H9 (cell line): ENCODE data around the gene MYOM3. TPM values are rescaled to one million over a fixed set of nuclear protein-coding genes. Genes with fewer than 3 reads are reported as not detected.
A peak's percentile ranks its signal among the peaks of the same experiment; 100 is the strongest.

Experiments used
- DNase-seq: peaks from one replicate; pipeline ENCODE4 v3.0.0-alpha.2; 2017
- H2AFZ ChIP-seq: one replicate; pipeline ENCODE4 v1.6.1; 2013; ENCODE audit warnings: mild to moderate bottlenecking, low read length, control low read depth, moderate library complexity
- H2AK5ac ChIP-seq: 2 replicates; pipeline ENCODE4 v1.6.1; 2013; ENCODE audit warnings: low read length, control low read depth, mixed read lengths; ENCODE audit not compliant: insufficient read length
- H2BK120ac ChIP-seq: one replicate; pipeline ENCODE4 v1.6.1; 2013; ENCODE audit warnings: low read depth, mild to moderate bottlenecking, low read length, control low read depth, inconsistent platforms; ENCODE audit not compliant: poor library complexity, severe bottlenecking
- H2BK12ac ChIP-seq: 2 replicates; pipeline ENCODE4 v1.6.1; 2013; ENCODE audit warnings: low read length, control low read depth, mixed read lengths, low read depth; ENCODE audit not compliant: insufficient read length
- H2BK15ac ChIP-seq: 2 replicates; pipeline ENCODE4 v1.6.1; 2013; ENCODE audit warnings: low read depth, low read length, control low read depth
- H2BK20ac ChIP-seq: one replicate; pipeline ENCODE4 v1.6.1; 2013; ENCODE audit warnings: low read depth, mild to moderate bottlenecking, low read length, control low read depth, inconsistent platforms; ENCODE audit not compliant: poor library complexity, severe bottlenecking
- H2BK5ac ChIP-seq: 2 replicates; pipeline ENCODE4 v1.6.1; 2013; ENCODE audit warnings: low read length, control low read depth, mixed read lengths; ENCODE audit not compliant: insufficient read length
- H3K14ac ChIP-seq: 2 replicates; pipeline ENCODE4 v1.6.1; 2013; ENCODE audit warnings: low read length, control low read depth; ENCODE audit not compliant: insufficient read depth
- H3K18ac ChIP-seq: 2 replicates; pipeline ENCODE4 v1.6.1; 2013; ENCODE audit warnings: low read depth, mild to moderate bottlenecking, mixed read lengths, low read length, control low read depth; ENCODE audit not compliant: insufficient read length
- H3K23ac ChIP-seq: 2 replicates; pipeline ENCODE4 v1.6.1; 2013; ENCODE audit warnings: low read length, control low read depth, mixed read lengths, low read depth; ENCODE audit not compliant: insufficient read length
- H3K23me2 ChIP-seq: 2 replicates; pipeline ENCODE4 v1.6.1; 2013; ENCODE audit warnings: low read depth, mild to moderate bottlenecking, mixed read lengths, low read length, control low read depth; ENCODE audit not compliant: insufficient read length, poor library complexity, severe bottlenecking
- H3K27ac ChIP-seq: 2 replicates; pipeline ENCODE4 v1.5.1; 2013; ENCODE audit warnings: low read length, control low read depth, mixed read lengths, low read depth; ENCODE audit not compliant: insufficient read length
- H3K27me3 ChIP-seq: 2 replicates; pipeline ENCODE4 v1.6.1; 2013; ENCODE audit warnings: low read length, control low read depth, inconsistent platforms; ENCODE audit not compliant: insufficient read depth
- H3K4ac ChIP-seq: 2 replicates; pipeline ENCODE4 v1.6.1; 2013; ENCODE audit warnings: low read depth, mild to moderate bottlenecking, control low read depth, inconsistent platforms, low read length, moderate library complexity
- H3K4me1 ChIP-seq: 2 replicates; pipeline ENCODE4 v1.6.1; 2013; ENCODE audit warnings: low read length, control low read depth, inconsistent platforms; ENCODE audit not compliant: insufficient read depth
- H3K4me2 ChIP-seq: 2 replicates; pipeline ENCODE4 v1.6.1; 2013; ENCODE audit warnings: low read length, control low read depth, mixed read lengths; ENCODE audit not compliant: insufficient read length, insufficient read depth
- H3K56ac ChIP-seq: 2 replicates; pipeline ENCODE4 v1.6.1; 2013; ENCODE audit warnings: low read depth, mild to moderate bottlenecking, mixed read lengths, low read length, control low read depth; ENCODE audit not compliant: insufficient read length
- H3K79me1 ChIP-seq: 2 replicates; pipeline ENCODE4 v1.6.1; 2013; ENCODE audit warnings: low read depth, mild to moderate bottlenecking, moderate library complexity, low read length, control low read depth, inconsistent platforms; ENCODE audit not compliant: insufficient read depth, poor library complexity, severe bottlenecking
- H3K79me2 ChIP-seq: 2 replicates; pipeline ENCODE4 v1.6.1; 2013; ENCODE audit warnings: low read length, control low read depth, inconsistent platforms; ENCODE audit not compliant: insufficient read depth
- H3K9ac ChIP-seq: 2 replicates; pipeline ENCODE4 v1.6.1; 2013; ENCODE audit warnings: low read length, control low read depth, mixed read lengths; ENCODE audit not compliant: insufficient read length; ENCODE audit errors: extremely low read depth
- H3K9me3 ChIP-seq: one replicate; pipeline ENCODE4 v1.6.1; 2013; ENCODE audit warnings: low read depth, low read length, inconsistent platforms; ENCODE audit not compliant: control insufficient read depth
- H3T11ph ChIP-seq: one replicate; pipeline ENCODE4 v1.6.1; 2013; ENCODE audit warnings: mild to moderate bottlenecking, low read length, control low read depth, inconsistent platforms
- H4K20me1 ChIP-seq: one replicate; pipeline ENCODE4 v1.6.1; 2013; ENCODE audit not compliant: control insufficient read depth, insufficient read length, insufficient read depth
- H4K5ac ChIP-seq: 2 replicates; pipeline ENCODE4 v1.6.1; 2013; ENCODE audit warnings: low read depth, mild to moderate bottlenecking, mixed read lengths, low read length, control low read depth; ENCODE audit not compliant: insufficient read length
- H4K8ac ChIP-seq: replicated peaks from 2 replicates; pipeline ENCODE4 v1.6.1; 2013; ENCODE audit warnings: low read length, control low read depth, mixed read lengths, low read depth; ENCODE audit not compliant: insufficient read length
- H4K91ac ChIP-seq: 2 replicates; pipeline ENCODE4 v1.6.1; 2013; ENCODE audit warnings: low read depth, mild to moderate bottlenecking, moderate library complexity, mixed read lengths, low read length, control low read depth; ENCODE audit not compliant: insufficient read length
- H3K27ac Mint-ChIP-seq, 3 experiments: 2 replicates in 2 of 3; 3 replicates in 1 of 3; pipeline ENCODE4 v1.8.0; 2020 to 2021; ENCODE audit warnings: mixed read lengths in 3 of 3, mild to moderate bottlenecking in 1 of 3, moderate library complexity in 1 of 3
- H3K27me3 Mint-ChIP-seq: 2 replicates; pipeline ENCODE4 v1.8.0; 2021; ENCODE audit warnings: low read depth, mild to moderate bottlenecking, moderate library complexity, mixed read lengths
- H3K36me3 Mint-ChIP-seq, 3 experiments: 2 replicates in 2 of 3; 3 replicates in 1 of 3; pipeline ENCODE4 v1.8.0; 2020 to 2021; ENCODE audit warnings: low read depth in 3 of 3, mixed read lengths in 3 of 3; ENCODE audit not compliant: insufficient read depth in 1 of 3
- H3K4me1 Mint-ChIP-seq, 2 experiments: 2 replicates each; pipeline ENCODE4 v1.8.0; 2020; ENCODE audit warnings: mixed read lengths in 2 of 2
- H3K4me3 Mint-ChIP-seq, 2 experiments: 2 replicates in 1 of 2; 3 replicates in 1 of 2; pipeline ENCODE4 v1.8.0; 2020 to 2021; ENCODE audit warnings: mild to moderate bottlenecking in 2 of 2, mixed read lengths in 2 of 2, moderate library complexity in 1 of 2
- H3K9me3 Mint-ChIP-seq, 2 experiments: 2 replicates in 1 of 2; 3 replicates in 1 of 2; pipeline ENCODE4 v1.8.0; 2020; ENCODE audit warnings: mild to moderate bottlenecking in 2 of 2, mixed read lengths in 2 of 2, moderate library complexity in 1 of 2
- WGBS: extraction: QIAGEN DNeasy Blood & Tissue Kit; methylation state at CpG from one replicate; pipeline ENCODE4 v1.1.7; 2013; ENCODE audit warnings: missing lambda C conversion rate, low lambda C conversion rate, mixed read lengths; ENCODE audit not compliant: insufficient read length; ENCODE audit errors: extremely low coverage; 5-methylcytosine and 5-hydroxymethylcytosine counted together
- total RNA-seq: library from RNA; stranded (reverse); gene quantifications from 2 replicates; pipeline ENCODE4 v1.2.1, GENCODE V29; 2021
- TF ChIP-seq, protein P1 (sequence below): fragments of 200-600 bp; sonication (generic); conservative IDR thresholded peaks from 3 replicates; pipeline ENCODE4 v1.8.0; 2021; ENCODE audit warnings: antibody characterized with exemption, mild to moderate bottlenecking

MYOM3 gene
- total RNA-seq, 1 experiment from 2014 or later = 0.11 TPM

DNA sequence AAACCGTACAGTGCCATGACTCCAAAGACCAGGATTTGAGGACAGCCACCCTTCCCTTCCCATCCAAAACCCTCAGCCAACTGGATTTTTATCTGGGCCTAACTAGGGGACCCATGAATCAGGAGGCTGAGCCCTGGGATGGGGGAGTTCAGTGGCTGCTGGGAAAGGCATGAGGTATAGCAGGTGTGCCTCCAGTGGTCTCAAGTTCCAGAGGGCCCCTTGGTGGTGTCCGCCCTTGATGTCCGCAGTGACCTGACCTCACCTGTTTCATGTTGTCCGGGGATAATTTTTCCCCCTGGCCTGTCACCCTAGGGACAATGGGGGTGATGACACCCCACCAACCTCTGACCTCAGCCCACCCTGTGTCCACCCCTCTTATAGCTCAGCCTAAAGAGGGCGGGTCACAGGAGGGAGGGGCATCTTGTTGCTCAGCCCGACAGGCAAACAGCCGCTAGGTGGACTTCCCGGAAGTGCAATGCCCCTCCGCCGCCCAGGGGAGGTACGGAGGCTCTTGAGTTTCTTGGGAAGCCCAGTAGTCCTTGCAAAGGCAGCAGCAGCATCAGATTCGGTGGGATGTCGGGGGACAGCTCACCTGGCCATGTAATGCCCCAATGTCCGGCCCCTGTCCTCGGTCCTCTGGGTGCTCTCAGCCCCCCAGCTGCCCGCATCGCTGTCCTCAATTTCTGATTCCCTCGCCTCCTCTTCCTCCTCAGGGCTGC, 44.8 kb upstream of the MYOM3 start:
- Histone ChIP-seq H3K9me3 (no peaks in the 10 kb centered on the region), H4K8ac (no peak overlapping the region), H4K5ac (no peak overlapping the region), H3K4me1 (no peaks in the 10 kb centered on the region; the same call in 1 of the 2 replicates), H4K91ac (no peak overlapping the region), H3K56ac (no peak overlapping the region), H3K23me2 (no peaks in the 10 kb centered on the region), H4K20me1 (no peaks in the 10 kb centered on the region), H2BK120ac (no peak overlapping the region), H3K9ac (no peak overlapping the region), H2BK15ac (no peak overlapping the region), H2AK5ac (no peak overlapping the region), H3T11ph (no peak overlapping the region), H3K18ac (no peak overlapping the region), H3K14ac (no peak overlapping the region), H3K4ac (no peak overlapping the region), H3K4me2 (no peak overlapping the region), H2BK12ac (no peak overlapping the region), H2AFZ (no peak overlapping the region), H2BK5ac (no peak overlapping the region), H2BK20ac (no peak overlapping the region), H3K27ac (no peak overlapping the region), H3K79me2 (no peaks in the 10 kb centered on the region), H3K79me1 (no peaks in the 10 kb centered on the region), H3K23ac (no peak overlapping the region), H3K27me3 (no peaks in the 10 kb centered on the region)
- Mint-ChIP-seq H3K4me3 (no peak overlapping the region), H3K9me3 (no peaks in the 10 kb centered on the region), H3K27me3 (no peaks in the 10 kb centered on the region; the same call in 1 of the 2 replicates), H3K27ac (peak overlapping the region in 2 of 3 experiments; percentile 48 to 66; a peak in 1 of 7 replicates), H3K4me1 (peaks cover 30 to 33% of the 10 kb centered on the region in 2 experiments), H3K36me3 (peaks cover 7 to 42% (median 32%) of the 10 kb centered on the region in 3 experiments)
- no peak for DNase-seq
- TF ChIP-seq, protein P1, sequence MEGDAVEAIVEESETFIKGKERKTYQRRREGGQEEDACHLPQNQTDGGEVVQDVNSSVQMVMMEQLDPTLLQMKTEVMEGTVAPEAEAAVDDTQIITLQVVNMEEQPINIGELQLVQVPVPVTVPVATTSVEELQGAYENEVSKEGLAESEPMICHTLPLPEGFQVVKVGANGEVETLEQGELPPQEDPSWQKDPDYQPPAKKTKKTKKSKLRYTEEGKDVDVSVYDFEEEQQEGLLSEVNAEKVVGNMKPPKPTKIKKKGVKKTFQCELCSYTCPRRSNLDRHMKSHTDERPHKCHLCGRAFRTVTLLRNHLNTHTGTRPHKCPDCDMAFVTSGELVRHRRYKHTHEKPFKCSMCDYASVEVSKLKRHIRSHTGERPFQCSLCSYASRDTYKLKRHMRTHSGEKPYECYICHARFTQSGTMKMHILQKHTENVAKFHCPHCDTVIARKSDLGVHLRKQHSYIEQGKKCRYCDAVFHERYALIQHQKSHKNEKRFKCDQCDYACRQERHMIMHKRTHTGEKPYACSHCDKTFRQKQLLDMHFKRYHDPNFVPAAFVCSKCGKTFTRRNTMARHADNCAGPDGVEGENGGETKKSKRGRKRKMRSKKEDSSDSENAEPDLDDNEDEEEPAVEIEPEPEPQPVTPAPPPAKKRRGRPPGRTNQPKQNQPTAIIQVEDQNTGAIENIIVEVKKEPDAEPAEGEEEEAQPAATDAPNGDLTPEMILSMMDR = no peak
- no CpG with 5 or more reads among the region's 18 CpGs for WGBS
